HG03460 (cell line): ENCODE data around the gene KLF2.
"Not testable (repeated sequence)": the region's sequence is repeated elsewhere in the genome, so short reads cannot be mapped to it uniquely, and the experiment has no call there.

ENCODE experiments used
- ATAC-seq: cut with Tn5 transposase; IDR thresholded peaks from one replicate; pipeline ENCODE4 v1.9.1; 2021; ENCODE audit not compliant: unreplicated experiment

Gene KLF2

DNA sequence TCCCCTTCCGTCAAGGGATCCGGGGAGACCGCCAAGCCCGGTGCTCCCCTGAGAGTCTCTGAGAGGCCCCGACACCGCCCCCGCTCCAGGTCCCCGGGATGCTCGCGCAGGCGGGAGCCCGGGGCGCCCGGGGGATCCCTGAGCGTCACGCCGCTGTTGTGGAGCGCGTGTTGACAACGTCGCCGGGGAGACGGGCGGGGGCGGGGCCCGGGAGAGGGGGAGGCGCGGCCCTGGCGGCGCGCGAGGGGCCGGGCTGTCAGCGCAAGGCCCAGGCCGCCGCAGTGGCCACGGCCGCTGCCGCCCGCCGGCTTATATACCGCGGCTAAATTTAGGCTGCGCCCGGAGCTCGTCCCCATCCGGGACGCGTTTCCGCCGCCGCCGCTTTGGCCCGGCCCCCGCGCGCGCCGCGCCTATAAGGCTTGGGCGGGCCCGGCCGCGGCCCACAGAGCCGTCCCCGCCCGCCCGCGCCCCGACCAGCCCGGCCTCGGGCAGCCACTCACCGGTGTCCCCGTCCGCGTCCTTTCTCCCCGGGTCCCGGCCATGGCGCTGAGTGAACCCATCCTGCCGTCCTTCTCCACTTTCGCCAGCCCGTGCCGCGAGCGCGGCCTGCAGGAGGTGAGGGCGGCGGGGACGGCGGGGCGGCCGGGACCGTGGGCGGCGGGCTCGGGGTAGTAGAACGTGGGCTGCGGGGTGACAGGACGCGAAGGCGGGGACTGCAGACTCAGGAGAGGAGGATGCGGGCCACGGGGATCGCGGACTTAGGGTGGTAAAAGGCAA is at the start of gene KLF2:
Gene KLF2 (plus strand): TSS at position 443 of the 777 bp plus-strand sequence. CDS start 98 bp downstream, at position 541.
- ATAC-seq, result peak; percentile 72

DNA sequence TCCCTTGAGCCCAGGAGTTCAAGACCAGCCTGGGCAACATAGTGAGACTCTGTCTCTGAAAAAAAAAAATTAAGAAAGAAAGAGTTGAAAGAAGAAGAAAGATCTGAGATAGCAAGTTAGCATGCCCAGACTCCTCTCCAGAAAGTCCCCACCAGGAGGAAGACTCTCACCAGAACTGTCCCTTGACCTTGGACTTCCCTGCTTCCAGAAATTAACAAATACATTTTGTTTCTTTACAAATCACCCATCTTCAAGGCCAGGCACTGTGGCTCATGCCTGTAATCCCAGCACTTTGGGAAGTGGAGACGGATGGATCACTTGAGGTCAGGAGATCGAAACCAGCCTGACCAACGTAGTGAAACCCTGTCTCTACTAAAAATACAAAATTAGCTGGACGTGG is 44.3 kb upstream of the KLF2 start:
- no peak for ATAC-seq

DNA sequence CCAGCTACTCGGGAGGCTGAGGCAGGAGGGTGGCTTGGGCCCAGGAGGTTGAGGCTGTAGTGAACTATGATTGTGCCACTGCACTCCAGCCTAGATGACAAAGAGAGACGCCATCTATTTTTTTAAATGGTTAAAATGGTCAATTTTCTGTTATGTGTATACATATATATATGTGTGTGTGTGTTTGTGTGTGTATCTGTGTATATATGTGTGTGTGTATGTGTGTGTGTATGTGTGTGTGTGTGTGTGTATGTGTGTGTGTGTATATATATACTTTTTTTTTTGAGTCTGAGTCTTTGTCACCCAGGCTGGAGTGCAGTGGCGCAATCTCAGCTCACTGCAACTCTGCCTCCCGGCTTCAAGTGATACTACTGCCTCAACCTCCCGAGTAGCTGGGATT is 42.9 kb upstream of the KLF2 start:
- ATAC-seq, result no peak

DNA sequence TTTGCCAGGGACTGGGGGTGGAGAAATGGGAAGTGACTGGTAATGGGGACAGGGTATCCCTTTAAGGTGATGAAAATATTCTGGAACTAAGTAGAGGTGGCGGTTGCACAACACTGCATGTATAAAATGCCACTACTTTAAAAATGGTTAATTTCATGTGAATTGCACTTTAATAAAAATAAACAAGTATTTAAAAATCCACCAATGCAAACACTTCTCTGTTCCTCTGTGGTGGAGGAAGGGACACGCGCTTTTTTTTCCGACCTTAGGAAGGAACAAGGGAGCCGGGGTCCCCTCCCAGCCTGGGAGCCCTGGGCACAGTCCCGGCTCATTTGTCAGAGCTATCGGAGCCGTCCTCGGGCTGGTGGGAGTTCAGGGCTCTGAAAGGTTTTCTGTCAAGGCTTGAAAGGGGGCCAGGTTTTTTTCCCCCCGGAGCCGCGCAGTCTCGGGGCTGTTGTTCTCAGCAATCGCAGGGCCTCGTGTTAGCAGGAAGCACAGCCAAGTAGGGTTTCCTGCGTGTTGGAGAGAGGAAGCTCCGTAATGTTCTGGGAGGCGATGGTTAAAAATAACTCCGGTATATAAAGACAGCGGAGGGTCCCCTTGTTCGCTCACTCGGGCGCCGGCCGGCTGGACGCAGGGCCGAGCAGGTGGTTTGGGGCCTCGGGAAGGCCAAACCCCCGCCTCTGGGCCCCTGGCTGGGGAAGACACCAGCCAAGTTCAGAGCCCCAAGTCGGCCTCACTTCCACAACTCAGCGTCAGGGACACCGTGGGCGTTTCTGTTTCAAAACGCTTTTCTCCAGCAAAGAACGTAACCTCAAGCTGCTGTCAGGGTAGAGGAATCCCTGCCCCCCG is 41.2 kb upstream of the KLF2 start:
- ATAC-seq, result no peak

DNA sequence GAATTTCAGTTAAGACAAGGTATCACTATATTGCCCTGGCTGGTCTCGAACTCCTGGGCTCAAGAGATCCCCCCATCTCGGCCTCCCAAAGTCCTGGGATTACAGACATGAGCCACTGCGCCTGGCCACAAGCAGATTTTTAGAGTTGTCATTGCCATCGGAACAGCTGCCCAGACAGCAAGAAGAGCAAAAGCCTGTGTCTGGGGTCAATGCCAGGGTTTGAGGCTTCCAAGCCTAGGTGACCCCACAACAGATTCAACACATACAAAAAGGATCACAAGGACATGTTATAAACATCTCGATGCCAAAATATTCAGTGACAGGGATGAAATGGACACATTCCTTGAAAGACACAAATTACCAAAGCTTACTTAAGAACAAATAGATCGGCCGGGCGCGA is 40.1 kb upstream of the KLF2 start:
- ATAC-seq, result no peak

DNA sequence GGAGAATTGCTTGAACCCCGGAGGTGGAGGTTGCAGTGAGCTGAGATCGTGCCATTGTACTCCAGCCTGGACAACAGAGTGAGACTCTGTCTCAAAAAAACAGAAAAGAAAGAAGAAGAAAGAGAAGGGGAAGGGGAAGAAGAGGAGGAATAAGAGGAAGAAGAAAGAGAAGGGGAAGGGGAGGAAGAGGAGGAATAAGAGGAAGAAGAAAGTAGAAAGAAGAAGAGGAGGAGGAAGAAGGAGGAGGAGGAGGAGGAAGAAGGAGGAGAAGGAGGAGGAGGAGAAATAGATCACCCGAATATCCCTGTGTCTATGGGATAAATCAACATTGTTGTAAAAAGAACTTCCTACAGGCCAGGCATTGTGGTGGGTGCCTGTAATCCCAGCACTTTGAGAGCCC is 39.5 kb upstream of the KLF2 start:
- not testable (repeated sequence) for ATAC-seq

DNA sequence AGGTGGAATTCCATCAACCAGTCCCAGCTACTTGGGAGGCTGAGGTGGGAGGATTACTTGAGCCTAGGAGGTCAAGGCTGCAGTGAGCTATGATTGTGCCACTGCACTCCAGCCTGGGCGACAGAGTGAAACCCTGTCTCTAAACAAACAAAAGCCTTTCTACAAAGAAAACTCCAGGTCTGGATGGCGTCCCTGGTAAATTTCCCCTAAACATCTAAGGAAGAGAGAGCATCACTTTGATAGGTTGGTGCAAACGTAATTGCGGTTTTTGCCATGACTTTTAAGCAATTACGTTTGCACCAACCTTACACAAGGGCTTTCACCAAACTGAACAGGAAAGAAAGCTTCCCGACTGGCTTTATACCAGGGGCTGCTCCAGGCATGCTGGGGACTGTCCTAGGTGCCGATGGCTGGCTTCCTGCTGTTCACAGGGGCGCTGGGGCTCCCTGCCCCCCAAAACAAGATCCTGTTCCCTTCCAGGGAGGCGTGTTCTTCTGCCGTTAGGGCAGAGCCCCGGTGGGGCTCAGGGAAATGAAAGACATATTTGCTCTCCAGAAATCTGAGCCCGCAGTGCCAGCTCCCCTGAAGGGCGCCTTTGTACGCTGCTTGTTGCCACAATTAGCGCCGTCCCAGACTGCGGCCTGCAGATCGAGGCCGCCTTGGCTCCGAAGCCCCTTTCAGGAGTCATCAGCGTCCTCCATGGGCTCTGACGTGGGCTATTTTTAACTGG is 38.7 kb upstream of the KLF2 start:
- ATAC-seq, result no peak

DNA sequence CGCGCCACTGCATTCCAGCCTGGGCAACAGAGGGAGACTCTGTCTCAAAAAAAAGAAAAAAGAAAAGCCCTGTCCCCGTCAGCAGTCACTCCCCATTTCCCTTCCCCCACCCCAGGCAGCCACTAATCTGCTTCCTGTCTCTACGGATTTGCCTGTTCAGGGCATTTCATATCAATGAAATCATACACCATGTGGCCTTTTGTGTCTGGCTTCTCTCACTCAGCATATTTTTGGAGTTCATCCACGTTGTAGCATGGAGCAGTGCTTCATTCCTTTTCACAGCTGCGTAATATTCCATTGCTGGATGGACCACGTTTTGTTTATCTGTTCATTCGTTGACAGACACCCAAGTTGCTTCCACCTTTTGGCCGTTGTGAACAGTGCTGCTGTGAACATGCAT is 36.1 kb upstream of the KLF2 start:
- no peak for ATAC-seq

DNA sequence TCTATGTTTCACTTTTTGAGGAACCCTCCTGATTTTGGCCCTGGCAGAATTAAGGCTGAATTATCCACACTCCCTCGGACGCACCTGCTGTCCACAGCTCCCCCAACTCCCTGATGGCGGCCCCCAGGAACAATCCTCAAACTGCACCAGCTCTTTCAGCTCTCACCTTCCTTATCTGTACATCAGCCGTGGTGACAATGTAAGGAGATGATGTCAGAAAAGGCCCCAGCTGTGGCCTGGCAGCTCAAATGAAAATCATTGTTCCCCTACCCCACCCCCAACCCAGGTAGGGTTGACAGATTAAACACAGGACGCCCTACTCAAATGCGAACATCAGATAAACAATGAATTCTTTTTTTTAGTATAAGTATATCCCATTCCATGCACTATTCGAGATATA is 35.0 kb upstream of the KLF2 start:
- ATAC-seq, result no peak

DNA sequence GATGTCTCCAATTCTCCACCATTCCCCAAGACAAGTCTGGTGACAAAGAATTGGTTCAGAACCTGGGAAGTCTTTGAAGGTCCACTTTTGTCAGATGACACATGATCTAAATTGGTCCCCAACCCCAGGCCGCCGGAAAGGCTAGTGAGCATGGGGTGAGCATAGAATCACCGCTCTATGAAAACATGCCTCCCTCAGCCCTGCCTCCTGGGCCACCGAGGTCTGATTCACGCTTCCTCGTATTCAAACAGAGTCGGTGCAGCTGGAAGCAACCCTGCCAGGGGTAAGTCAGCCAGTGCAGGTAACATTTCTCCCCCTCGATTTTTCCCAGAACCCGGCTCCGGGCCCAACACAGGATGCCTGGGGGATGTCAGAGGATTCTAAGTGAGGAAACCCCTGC is 33.9 kb upstream of the KLF2 start:
- ATAC-seq, result no peak

DNA sequence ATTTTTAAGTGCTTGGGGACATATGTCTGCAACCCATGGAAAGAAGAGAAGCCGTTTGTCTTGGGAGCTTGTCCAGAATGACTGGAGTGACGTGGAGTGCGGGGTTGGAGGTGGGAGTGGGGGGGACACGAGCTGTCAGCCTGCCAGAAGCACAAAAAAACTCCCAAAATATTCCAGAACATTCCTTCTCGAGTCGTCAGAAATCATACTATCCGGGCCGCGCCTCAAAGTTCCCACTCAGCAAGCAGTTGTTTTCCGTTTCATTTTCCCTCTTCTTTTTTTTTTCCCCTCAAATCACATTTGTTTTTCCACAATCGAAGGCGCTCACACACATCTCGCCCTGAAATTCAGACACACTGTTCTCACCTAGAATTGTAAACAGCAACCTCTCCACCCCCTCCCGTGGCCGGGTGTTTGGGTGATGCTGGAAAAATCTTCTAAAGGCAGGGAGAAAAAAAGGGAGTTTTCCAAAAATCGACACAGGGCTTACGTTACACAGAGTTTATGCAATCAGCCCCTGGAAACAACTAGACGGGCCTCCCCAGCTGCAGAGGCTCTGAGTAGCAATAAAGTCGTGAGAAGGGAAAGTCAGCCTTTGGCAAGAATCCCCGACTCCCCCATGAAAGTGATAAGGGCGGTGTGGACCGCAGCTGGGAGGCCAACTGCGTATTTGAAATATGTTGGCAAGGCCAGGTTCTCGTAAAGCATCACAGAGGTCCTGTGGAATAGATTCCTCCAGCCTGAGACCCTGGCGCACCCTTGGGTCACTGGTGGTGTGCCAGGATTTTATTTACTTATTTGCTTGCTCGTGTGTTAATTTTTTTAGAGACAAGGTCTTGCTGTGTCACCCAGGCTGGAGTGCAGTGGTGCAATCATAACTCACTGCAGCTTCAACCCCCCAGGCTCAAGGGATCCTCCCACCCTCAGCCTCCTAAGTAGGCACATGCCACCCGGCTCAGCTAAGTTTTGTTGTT is 31.2 kb upstream of the KLF2 start:
- no peak for ATAC-seq

DNA sequence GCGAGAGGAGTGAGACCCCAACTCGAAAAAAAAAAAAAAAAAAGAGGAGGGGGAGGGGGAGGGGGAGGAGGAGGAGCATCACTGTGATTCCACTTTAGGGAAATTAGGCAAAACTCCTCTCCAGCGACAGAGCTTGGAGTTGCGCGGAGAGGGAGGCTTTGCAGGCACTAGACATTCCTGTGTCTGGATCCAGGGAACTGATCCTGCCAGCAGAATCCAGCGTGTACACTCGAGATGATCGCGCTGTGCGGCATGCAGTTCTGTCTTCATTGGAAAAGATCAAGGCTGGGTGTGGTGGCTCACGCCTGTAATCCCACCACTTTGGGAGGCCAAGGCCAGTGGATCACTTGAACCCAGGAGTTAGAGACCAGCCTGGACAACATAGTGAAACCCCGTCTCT is 29.6 kb upstream of the KLF2 start:
- no peak for ATAC-seq

DNA sequence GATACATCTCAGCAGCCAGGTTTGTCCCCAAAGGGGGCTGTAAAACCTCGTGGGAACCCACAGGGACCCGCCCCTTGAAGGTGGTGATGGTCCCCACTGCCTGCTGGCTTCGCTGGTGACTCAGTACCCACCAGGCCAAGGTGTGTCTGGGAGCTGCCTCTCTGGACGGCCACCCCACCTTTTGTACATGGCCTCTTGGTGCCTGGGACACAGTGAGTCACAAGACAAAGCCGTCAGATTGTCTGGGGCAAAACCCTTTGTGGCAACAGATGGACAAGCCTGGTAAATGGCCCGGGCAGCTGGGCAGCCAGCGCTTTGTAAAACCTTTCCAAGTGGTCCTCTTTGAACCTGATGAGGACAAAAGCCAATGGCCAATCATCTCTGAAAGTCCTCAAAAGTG is 27.9 kb upstream of the KLF2 start:
- no peak for ATAC-seq

DNA sequence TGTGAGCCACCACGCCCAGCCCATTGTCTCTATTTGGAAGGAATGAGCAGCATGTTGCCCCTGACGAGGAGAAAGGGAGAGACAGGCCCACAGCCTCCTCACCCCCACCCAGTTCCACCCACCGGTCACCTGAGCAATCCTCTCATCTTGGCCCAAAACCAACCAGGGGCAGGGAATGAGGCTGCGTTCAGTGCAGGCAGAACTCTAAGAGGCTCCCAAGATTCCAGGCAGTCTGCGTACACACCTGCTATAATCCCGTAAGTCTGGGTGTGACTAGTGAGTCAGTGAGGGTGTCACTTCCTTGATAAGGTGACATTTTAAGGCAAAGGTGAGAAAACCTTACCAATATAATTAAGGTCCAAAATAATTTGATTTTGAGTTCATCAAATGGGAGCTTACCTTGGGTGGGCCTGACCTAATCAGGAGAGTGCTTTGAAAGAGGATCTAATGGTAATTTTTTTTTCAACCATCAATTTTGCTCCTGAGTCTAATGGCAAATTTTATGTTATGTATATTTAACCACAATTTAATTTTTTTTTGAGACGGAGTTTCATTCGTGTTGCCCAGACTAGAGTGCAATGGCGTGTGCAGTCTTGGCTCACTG is 26.9 kb upstream of the KLF2 start:
- ATAC-seq, result no peak

DNA sequence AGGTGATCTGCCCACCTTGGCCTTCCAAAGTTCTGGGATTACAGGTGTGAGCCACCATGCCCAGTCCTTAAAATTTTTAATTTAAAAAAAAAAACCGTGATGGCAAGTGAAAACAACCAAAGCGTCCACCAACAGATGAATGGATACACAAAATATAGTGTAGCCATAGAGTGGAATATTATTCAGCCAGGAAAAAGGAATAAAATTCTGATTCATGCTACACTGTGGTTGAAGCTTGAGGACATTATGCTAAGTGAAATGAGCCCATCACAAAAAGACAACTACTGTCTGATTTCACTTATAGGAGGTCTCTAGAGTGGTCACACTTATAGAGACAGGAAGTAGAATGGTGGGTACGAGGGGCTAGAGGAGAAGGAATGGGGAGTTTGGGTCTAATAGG is 26.3 kb upstream of the KLF2 start:
- no peak for ATAC-seq

DNA sequence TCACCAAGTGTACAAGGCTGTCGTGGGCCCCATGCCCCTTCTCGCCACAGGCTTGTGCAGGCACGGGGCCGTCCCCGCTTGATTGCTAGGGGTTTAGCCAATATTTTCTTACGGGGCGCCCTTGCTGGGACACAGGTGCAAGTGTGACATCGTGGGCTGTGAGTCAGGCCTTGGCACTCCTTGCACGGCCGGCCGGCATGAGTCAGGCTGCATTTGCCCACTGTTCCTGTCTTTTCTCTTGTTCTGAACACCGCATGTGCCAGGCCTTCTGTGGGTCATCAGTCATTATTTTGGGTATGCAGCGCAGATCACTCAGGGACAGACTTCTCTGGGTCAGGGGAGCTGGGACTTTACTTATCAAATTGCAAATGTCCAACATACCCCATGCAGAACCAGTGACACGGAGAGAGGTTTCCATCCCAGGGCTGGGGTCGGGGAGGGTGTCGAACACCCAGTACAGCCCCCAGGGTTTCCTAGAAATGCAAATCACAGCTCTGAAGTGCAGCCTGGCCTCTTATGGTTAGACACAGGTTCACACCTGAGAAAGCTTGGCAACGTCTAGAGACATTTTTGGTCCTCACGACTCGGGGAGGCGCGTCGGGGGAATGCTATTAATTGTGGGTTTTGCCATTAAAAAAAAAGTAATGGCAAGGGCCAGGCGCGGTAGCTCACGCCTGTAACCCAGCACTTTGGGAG is 22.5 kb upstream of the KLF2 start:
- ATAC-seq, result no peak

DNA sequence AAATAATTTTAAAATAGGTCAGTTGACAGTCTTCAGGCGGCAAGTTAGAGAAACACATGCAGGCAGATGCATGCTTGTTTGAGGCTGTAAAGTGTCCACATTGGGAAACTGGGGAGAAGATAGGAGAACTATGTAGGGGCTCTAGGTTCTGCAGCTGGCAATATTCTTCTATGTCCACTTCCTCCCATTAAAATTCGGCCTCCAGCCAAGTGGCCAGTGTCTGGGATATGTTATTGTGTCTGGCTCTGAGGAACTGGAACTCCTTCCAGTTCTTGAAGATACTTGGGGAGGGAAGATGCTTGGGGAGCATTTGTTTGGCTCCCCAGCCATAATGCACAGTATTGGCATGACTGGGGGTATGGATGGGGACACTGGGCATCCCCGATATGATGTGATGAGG is 20.9 kb upstream of the KLF2 start:
- ATAC-seq, result no peak

DNA sequence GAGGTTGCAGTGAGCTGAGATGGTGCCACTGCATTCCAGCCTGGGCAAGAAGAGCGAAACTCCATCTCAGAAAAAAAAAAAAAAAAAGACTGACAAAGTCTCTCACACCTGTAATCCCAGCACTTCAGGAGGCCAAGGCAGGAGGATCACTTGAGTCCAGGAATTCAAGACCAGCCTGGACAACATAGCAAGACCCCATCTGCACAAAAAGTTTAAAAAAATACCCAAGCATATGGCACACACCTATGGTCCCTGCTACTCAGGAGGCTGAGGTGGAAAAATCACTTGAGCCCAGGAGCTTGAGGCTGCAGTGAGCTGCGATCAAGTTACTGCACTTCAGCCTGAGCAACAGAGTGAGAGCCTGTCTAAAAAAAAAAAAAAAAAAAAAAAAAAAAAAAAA is 20.1 kb upstream of the KLF2 start:
- not testable (repeated sequence) for ATAC-seq

DNA sequence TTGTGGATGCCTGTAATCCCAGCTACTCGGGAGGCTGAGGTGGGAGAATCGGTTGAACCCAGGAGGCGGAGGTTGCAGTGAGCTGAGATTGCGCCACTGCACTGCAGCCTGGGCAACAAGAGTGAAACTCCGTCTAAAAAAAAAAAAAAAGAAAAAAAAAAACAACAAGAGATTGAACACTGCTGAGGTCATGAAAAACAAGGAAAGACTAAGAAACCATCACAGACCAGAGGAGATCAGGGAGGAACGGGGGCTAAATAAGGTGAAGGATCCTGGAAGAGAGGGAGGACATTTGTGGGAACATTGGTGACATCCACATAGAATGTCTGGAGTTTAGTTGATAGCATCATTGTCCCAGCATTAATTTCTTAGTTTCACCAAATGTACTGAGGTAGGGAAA is 19.6 kb upstream of the KLF2 start:
- not testable (repeated sequence) for ATAC-seq
